IMR-90 (cell line): ENCODE data around the gene CASKIN1. TPM values are rescaled to one million over a fixed set of nuclear protein-coding genes. Genes with fewer than 3 reads are reported as not detected.

ENCODE experiments used
- ATAC-seq: fragments of 200-7000 bp; cut with Tn5 transposase; 2 replicates; pipeline ENCODE4 v1.9.1; 2020; ENCODE audit warnings: low read depth, mild to moderate bottlenecking, moderate library complexity
- BruUV-seq: library from RNA; stranded (reverse); fragments of 400-500 nt; replicated peaks from 2 replicates; lab custom pipeline; 2021; lab: Mats Ljungman, UMichigan
- CTCF ChIA-PET: fragments of 300-600 bp; formaldehyde crosslinking; extraction: SDS; loops from one replicate; lab custom pipeline; 2021; ENCODE audit warnings: antibody characterized with exemption; lab: Yijun Ruan, JAX
- POLR2A ChIA-PET: fragments of 300-600 bp; sonication (Branson Sonifier 250); formaldehyde crosslinking; loops from one replicate; lab custom pipeline; 2022; ENCODE audit warnings: antibody characterized with exemption; ENCODE audit not compliant: unreplicated experiment; lab: Charles Lee
- DNase-seq: peaks from one replicate; pipeline ENCODE4 v3.0.0; 2013
- H2AFZ ChIP-seq: replicated peaks from 2 replicates; pipeline ENCODE3; 2013; ENCODE audit warnings: low read length, mild to moderate bottlenecking; ENCODE audit not compliant: poor library complexity
- H2AK5ac ChIP-seq: 2 replicates; pipeline ENCODE4 v1.6.1; 2013; ENCODE audit warnings: low read depth, low read length, inconsistent platforms
- H2AK9ac ChIP-seq: replicated peaks from 2 replicates; pipeline ENCODE3; 2013; ENCODE audit warnings: mild to moderate bottlenecking, low read depth, low read length, moderate library complexity; ENCODE audit not compliant: poor library complexity
- H2BK120ac ChIP-seq: 2 replicates; pipeline ENCODE4 v1.6.1; 2013; ENCODE audit warnings: low read depth, low read length, inconsistent platforms
- H2BK15ac ChIP-seq: 3 replicates; pipeline ENCODE4 v1.6.1; 2013; ENCODE audit warnings: low read depth, low read length, inconsistent platforms
- H2BK20ac ChIP-seq: 2 replicates; pipeline ENCODE4 v1.6.1; 2013; ENCODE audit warnings: low read depth, mild to moderate bottlenecking, inconsistent platforms, low read length, moderate library complexity
- H2BK5ac ChIP-seq: 2 replicates; pipeline ENCODE4 v1.6.1; 2013; ENCODE audit warnings: mild to moderate bottlenecking, low read depth, low read length, inconsistent platforms; ENCODE audit not compliant: poor library complexity, severe bottlenecking
- H3K14ac ChIP-seq: replicated peaks from 2 replicates; pipeline ENCODE4 v1.6.1; 2013; ENCODE audit warnings: low read depth, low read length, inconsistent platforms
- H3K18ac ChIP-seq: 2 replicates; pipeline ENCODE4 v1.6.1; 2013; ENCODE audit warnings: low read depth, low read length, control low read depth
- H3K23ac ChIP-seq: 2 replicates; pipeline ENCODE4 v1.6.1; 2013; ENCODE audit warnings: low read depth, low read length, inconsistent platforms
- H3K27ac ChIP-seq: 2 replicates; pipeline ENCODE4 v1.5.1; 2013; ENCODE audit warnings: mild to moderate bottlenecking, control low read depth, low read length; ENCODE audit not compliant: insufficient read depth
- H3K27me3 ChIP-seq: 2 replicates; pipeline ENCODE4 v1.6.1; 2013; ENCODE audit warnings: low read length; ENCODE audit not compliant: control insufficient read depth, insufficient read depth
- H3K36me3 ChIP-seq: 2 replicates; pipeline ENCODE4 v1.6.1; 2013; ENCODE audit warnings: low read length, mixed read lengths; ENCODE audit not compliant: control insufficient read depth, insufficient read depth
- H3K4ac ChIP-seq: 2 replicates; pipeline ENCODE4 v1.6.1; 2013; ENCODE audit warnings: low read depth, low read length, inconsistent platforms
- H3K4me1 ChIP-seq: 2 replicates; pipeline ENCODE4 v1.6.1; 2013; ENCODE audit warnings: low read length, mixed read lengths; ENCODE audit not compliant: control insufficient read depth, insufficient read depth
- H3K4me2 ChIP-seq: 2 replicates; pipeline ENCODE4 v1.6.1; 2013; ENCODE audit warnings: low read depth, mild to moderate bottlenecking, control low read depth, low read length, moderate library complexity
- H3K4me3 ChIP-seq: 2 replicates; pipeline ENCODE4 v1.5.1; 2013; ENCODE audit warnings: low read depth, mild to moderate bottlenecking, control low read depth, low read length, moderate library complexity; ENCODE audit not compliant: insufficient read depth
- H3K56ac ChIP-seq: 2 replicates; pipeline ENCODE4 v1.6.1; 2013; ENCODE audit warnings: low read length, inconsistent platforms; ENCODE audit not compliant: insufficient read depth; ENCODE audit errors: extremely low read depth
- H3K79me1 ChIP-seq, 2 experiments: 2 replicates each; pipeline ENCODE4 v1.6.1; 2013; ENCODE audit warnings: low read length in 2 of 2, inconsistent platforms in 1 of 2, low read depth in 1 of 2
- H3K9ac ChIP-seq: 2 replicates; pipeline ENCODE4 v1.6.1; 2013; ENCODE audit warnings: low read depth, low read length, control low read depth
- H3K9me1 ChIP-seq: 2 replicates; pipeline ENCODE4 v1.6.1; 2013; ENCODE audit warnings: low read length, inconsistent platforms; ENCODE audit not compliant: insufficient read depth
- H3K9me3 ChIP-seq: 2 replicates; pipeline ENCODE4 v1.6.1; 2013; ENCODE audit warnings: low read length; ENCODE audit not compliant: control insufficient read depth, insufficient read depth
- H4K20me1 ChIP-seq: 2 replicates; pipeline ENCODE4 v1.6.1; 2013; ENCODE audit warnings: low read length, inconsistent platforms; ENCODE audit not compliant: insufficient read depth
- H4K5ac ChIP-seq: 2 replicates; pipeline ENCODE4 v1.6.1; 2013; ENCODE audit warnings: mild to moderate bottlenecking, low read depth, low read length, control low read depth
- H4K8ac ChIP-seq, 2 experiments: 2 replicates each; pipeline ENCODE4 v1.6.1; 2013; ENCODE audit warnings: low read depth in 2 of 2, low read length in 2 of 2, control low read depth in 1 of 2, inconsistent platforms in 1 of 2
- H4K91ac ChIP-seq: 2 replicates; pipeline ENCODE4 v1.6.1; 2013; ENCODE audit warnings: low read depth, low read length, inconsistent platforms; ENCODE audit not compliant: insufficient read depth
- BHLHE40 ChIP-seq: fragments of 150-350 bp; IDR thresholded peaks from 2 replicates; pipeline ENCODE4 v1.6.1; 2016; ENCODE audit warnings: mild to moderate bottlenecking, low read depth, low read length
- CEBPB ChIP-seq: IDR thresholded peaks from 2 replicates; pipeline ENCODE4 v1.6.1; 2012; ENCODE audit warnings: low read depth, low read length, improper control_type of control experiment
- CHD1 ChIP-seq: IDR thresholded peaks from 2 replicates; pipeline ENCODE4 v1.6.1; 2012; ENCODE audit warnings: low read depth, low read length, improper control_type of control experiment
- CTCF ChIP-seq: conservative IDR thresholded peaks from 2 replicates; pipeline ENCODE4 v1.5.1; 2012; ENCODE audit warnings: mild to moderate bottlenecking, low read depth, low read length, improper control_type of control experiment
- ELK1 ChIP-seq: fragments of 150-350 bp; IDR thresholded peaks from 2 replicates; pipeline ENCODE4 v1.6.1; 2016; ENCODE audit warnings: low read depth, mild to moderate bottlenecking, low read length, moderate library complexity, borderline replicate concordance
- FOS ChIP-seq: fragments of 150-350 bp; IDR thresholded peaks from 2 replicates; pipeline ENCODE4 v1.6.1; 2016; ENCODE audit warnings: low read depth, low read length
- MAFK ChIP-seq: IDR thresholded peaks from 2 replicates; pipeline ENCODE4 v1.6.1; 2012; ENCODE audit warnings: low read depth, low read length, improper control_type of control experiment
- MAZ ChIP-seq: IDR thresholded peaks from 2 replicates; pipeline ENCODE4 v1.6.1; 2012; ENCODE audit warnings: low read depth, mild to moderate bottlenecking, low read length, improper control_type of control experiment, moderate library complexity, borderline replicate concordance
- MXI1 ChIP-seq: IDR thresholded peaks from 2 replicates; pipeline ENCODE4 v1.6.1; 2012; ENCODE audit warnings: low read depth, mild to moderate bottlenecking, low read length, moderate library complexity, borderline replicate concordance
- NFE2L2 ChIP-seq: fragments of 150-350 bp; IDR thresholded peaks from 2 replicates; pipeline ENCODE4 v1.6.1; 2016; ENCODE audit warnings: low read depth, mild to moderate bottlenecking, low read length
- POLR2A ChIP-seq: IDR thresholded peaks from 2 replicates; pipeline ENCODE4 v1.6.1; 2012; ENCODE audit warnings: mild to moderate bottlenecking, low read depth, low read length
- RCOR1 ChIP-seq: IDR thresholded peaks from 2 replicates; pipeline ENCODE4 v1.6.1; 2012; ENCODE audit warnings: mild to moderate bottlenecking, low read length, improper control_type of control experiment; ENCODE audit not compliant: insufficient replicate concordance
- RFX5 ChIP-seq: IDR thresholded peaks from 2 replicates; pipeline ENCODE4 v1.8.0; 2012; ENCODE audit warnings: low read depth, mild to moderate bottlenecking, low read length, moderate library complexity
- SMC3 ChIP-seq: fragments of 150-350 bp; IDR thresholded peaks from 2 replicates; pipeline ENCODE4 v1.6.1; 2016; ENCODE audit warnings: low read depth, mild to moderate bottlenecking, antibody characterized with exemption, low read length, moderate library complexity
- USF2 ChIP-seq: fragments of 150-350 bp; IDR thresholded peaks from 2 replicates; pipeline ENCODE4 v1.6.1; 2017; ENCODE audit warnings: mild to moderate bottlenecking, antibody characterized with exemption, low read length, low read depth
- WGBS, 2 experiments: methylation state at CpG; one replicate each; pipeline versions ENCODE4 v1.1.5 to v1.1.7; 2013; ENCODE audit warnings: missing lambda C conversion rate in 2 of 2; ENCODE audit not compliant: insufficient read length in 1 of 2; ENCODE audit errors: extremely low coverage in 2 of 2; 5-methylcytosine and 5-hydroxymethylcytosine counted together
- dilution Hi-C: fragments of 300-500 bp; cut with HindIII; formaldehyde crosslinking; loops from one replicate; pipeline ENCODE4 v1.14.3; 2018; ENCODE audit warnings: low sequenced_read_pairs; ENCODE audit not compliant: unreplicated experiment
- in situ Hi-C: fragments of 300-500 bp; cut with MboI; formaldehyde crosslinking; loops from 3 replicates; pipeline ENCODE4 v1.14.3; 2019; ENCODE audit warnings: low sequenced_read_pairs, inconsistent platforms, mixed read lengths
- intact Hi-C: fragments of 100-400 bp; cut with micrococcal nuclease; formaldehyde crosslinking; loops from 2 replicates; pipeline ENCODE4 v1.10.0; 2022
- polyA plus RNA-seq, 3 experiments: library from polyadenylated mRNA; depleted of rRNA; stranded (reverse); fragments of >200 nt; gene quantifications; 2 replicates each; pipeline ENCODE4 v1.2.3, GENCODE V29; 2012; ENCODE audit warnings: low replicate concordance in 1 of 3
- total RNA-seq: library from RNA; depleted of rRNA; stranded (reverse); fragments of >200 nt; gene quantifications from 2 replicates; pipeline ENCODE4 v1.2.3, GENCODE V29; 2012

The CASKIN1 gene
- total and polyA plus RNA-seq, 2 of the 4 experiments (the other 2 are of a cell fraction), result 0.05 TPM; not detected in 1

GRCh38 chr16:2178321-2179106 lies 17.9 kb downstream of the CASKIN1 start:
- no peak overlapping the region for H2AFZ ChIP-seq
- H4K20me1 ChIP-seq, result peaks cover 7% of the 10 kb centered on the region; the same call in 1 of the 2 replicates
- no peak overlapping the region for H4K8ac ChIP-seq
- no peak overlapping the region for H4K5ac ChIP-seq
- BruUV-seq, result no TSS peak
- H3K56ac ChIP-seq, result no peak overlapping the region
- POLR2A ChIA-PET, result no interaction called here
- no peak overlapping the region for H3K4me3 ChIP-seq
- DNase-seq, result no peak
- H3K23ac ChIP-seq, result no peak overlapping the region
- no peak overlapping the region for H2BK5ac ChIP-seq
- H3K27ac ChIP-seq, result no peak overlapping the region
- dilution Hi-C loops, result no loop called here
- peaks cover 40% of the 10 kb centered on the region for H3K36me3 ChIP-seq
- no peaks in the 10 kb centered on the region for H3K79me1 ChIP-seq
- no peak overlapping the region for H3K4ac ChIP-seq
- in situ Hi-C loops, result no loop called here
- H2BK20ac ChIP-seq, result no peak overlapping the region
- H3K14ac ChIP-seq, result no peak overlapping the region
- peak overlapping the region; percentile 28 for H2AK9ac ChIP-seq
- no peaks in the 10 kb centered on the region for H3K27me3 ChIP-seq
- no peak overlapping the region for H2AK5ac ChIP-seq
- no peaks in the 10 kb centered on the region for H3K9me1 ChIP-seq
- peak; percentile 74 for ATAC-seq
- H3K4me2 ChIP-seq, result no peak overlapping the region
- no peak overlapping the region for H4K91ac ChIP-seq
- intact Hi-C loops, result no loop called here
- 60% methylated on average over 47 of the region's 106 CpGs; no CpG with 5 or more reads in 1 of the 2 experiments for WGBS, 2 experiments
- H3K18ac ChIP-seq, result no peak overlapping the region
- no peak overlapping the region for H3K9ac ChIP-seq
- CTCF ChIA-PET, result no interaction called here
- H3K4me1 ChIP-seq, result no peaks in the 10 kb centered on the region
- H2BK15ac ChIP-seq, result no peak overlapping the region
- no peak overlapping the region for H2BK120ac ChIP-seq
- no peaks in the 10 kb centered on the region for H3K9me3 ChIP-seq
- no peak for TF ChIP-seq RCOR1
- TF ChIP-seq RFX5, result no peak
- TF ChIP-seq MXI1, result no peak
- TF ChIP-seq MAZ, result no peak
- no peak for TF ChIP-seq CTCF
- no peak for TF ChIP-seq CEBPB
- no peak for TF ChIP-seq BHLHE40
- no peak for TF ChIP-seq SMC3
- TF ChIP-seq ELK1, result no peak
- no peak for TF ChIP-seq NFE2L2
- TF ChIP-seq CHD1, result no peak
- no peak for TF ChIP-seq USF2
- TF ChIP-seq POLR2A, result no peak
- TF ChIP-seq FOS, result no peak
- no peak for TF ChIP-seq MAFK
